ENCODE measurements around the gene ARFGAP1. TPM values are rescaled to one million over a fixed set of nuclear protein-coding genes. Genes with fewer than 3 reads are reported as not detected.
A peak's percentile ranks its signal among the peaks of the same experiment; 100 is the strongest.

The ARFGAP1 gene
- total RNA-seq, 1 donor from 2014 or later = 208 TPM

- Mint-ChIP-seq H3K27me3 (ENCODE audit: low read depth) (peaks cover 11% of the 10 kb centered on the region), H3K27ac (no peak overlapping the region), H3K36me3 (no peaks in the 10 kb centered on the region), H3K9me3 (no peaks in the 10 kb centered on the region), H3K4me1 (peaks cover 19% of the 10 kb centered on the region), H3K4me3 (no peak overlapping the region)
- no peak for DNase-seq (ENCODE audit: low spot score in 2 of 2, unreplicated experiment in 2 of 2)
- no peak for TF ChIP-seq CTCF (IDR thresholded peaks at IDR 0.05; ENCODE audit: unreplicated experiment)
Measured at GRCh38 chr20:63226042-63226943, 46.3 kb upstream of the ARFGAP1 start.

GRCh38 chr20:63227260-63227659 is 45.4 kb upstream of the ARFGAP1 start:
- TF ChIP-seq CTCF (IDR thresholded peaks at IDR 0.05; ENCODE audit: unreplicated experiment) = no peak
- Mint-ChIP-seq H3K27me3 (ENCODE audit: low read depth) (peaks cover 16% of the 10 kb centered on the region), H3K36me3 (no peaks in the 10 kb centered on the region), H3K9me3 (no peaks in the 10 kb centered on the region), H3K4me1 (peaks cover 28% of the 10 kb centered on the region), H3K4me3 (no peak overlapping the region), H3K27ac (no peak overlapping the region)
- no peak for DNase-seq (ENCODE audit: low spot score in 2 of 2, unreplicated experiment in 2 of 2)

GRCh38 chr20:63228806-63229205 is 43.8 kb upstream of the ARFGAP1 start:
- Mint-ChIP-seq H3K4me3 (no peak overlapping the region), H3K4me1 (peaks cover 28% of the 10 kb centered on the region), H3K27me3 (ENCODE audit: low read depth) (peaks cover 9% of the 10 kb centered on the region), H3K27ac (no peak overlapping the region), H3K36me3 (no peaks in the 10 kb centered on the region), H3K9me3 (no peaks in the 10 kb centered on the region)
- TF ChIP-seq CTCF (IDR thresholded peaks at IDR 0.05; ENCODE audit: unreplicated experiment) = no peak
- no peak for DNase-seq (ENCODE audit: low spot score in 2 of 2, unreplicated experiment in 2 of 2)

- peaks cover 24% of the 10 kb centered on the region for H3K4me1 Mint-ChIP-seq
- DNase-seq (ENCODE audit: low spot score in 2 of 2, unreplicated experiment in 2 of 2) = peak in 1 of 2 experiments; percentile 66
- no peak overlapping the region for H3K4me3 Mint-ChIP-seq
- peak; percentile 18 for TF ChIP-seq CTCF (IDR thresholded peaks at IDR 0.05; ENCODE audit: unreplicated experiment)
- H3K27ac Mint-ChIP-seq = no peak overlapping the region
- H3K27me3 Mint-ChIP-seq (ENCODE audit: low read depth) = peaks cover 9% of the 10 kb centered on the region
- H3K36me3 Mint-ChIP-seq = no peaks in the 10 kb centered on the region
- no peaks in the 10 kb centered on the region for H3K9me3 Mint-ChIP-seq
Measured at GRCh38 chr20:63230800-63231268, 41.8 kb upstream of the ARFGAP1 start.

- DNase-seq (ENCODE audit: low spot score in 2 of 2, unreplicated experiment in 2 of 2) = no peak
- H3K27ac Mint-ChIP-seq = no peak overlapping the region
- H3K27me3 Mint-ChIP-seq (ENCODE audit: low read depth) = peaks cover 9% of the 10 kb centered on the region
- H3K9me3 Mint-ChIP-seq = no peaks in the 10 kb centered on the region
- peaks cover 24% of the 10 kb centered on the region for H3K4me1 Mint-ChIP-seq
- TF ChIP-seq CTCF (IDR thresholded peaks at IDR 0.05; ENCODE audit: unreplicated experiment) = no peak
- H3K36me3 Mint-ChIP-seq = no peaks in the 10 kb centered on the region
- H3K4me3 Mint-ChIP-seq = no peak overlapping the region
Measured at GRCh38 chr20:63232235-63233060, 40.2 kb upstream of the ARFGAP1 start.

Data from mesothelial cell of epicardium (in vitro differentiated cells).